HEK293 (cell line): Measurements from ENCODE around the gene POLE3.
"Not testable (repeated sequence)": the region's sequence is repeated elsewhere in the genome, so short reads cannot be mapped to it uniquely, and the experiment has no call there.

Source experiments
- KLF10 ChIP-seq: fragments of 450-650 bp; IDR thresholded peaks from 2 replicates; pipeline ENCODE4 v1.5.1; 2018; ENCODE audit warnings: missing biosample characterization, mild to moderate bottlenecking, missing genetic modification characterization
- REPIN1 ChIP-seq: fragments of 450-650 bp; formaldehyde crosslinking; IDR thresholded peaks from 2 replicates; pipeline ENCODE4 v1.5.1; 2017; ENCODE audit warnings: missing biosample characterization, missing genetic modification characterization, low read depth
- ZBTB1 ChIP-seq: fragments of 450-650 bp; formaldehyde crosslinking; IDR thresholded peaks from 2 replicates; pipeline ENCODE4 v1.5.1; 2016; ENCODE audit warnings: missing biosample characterization, missing genetic modification characterization
- ZBTB21 ChIP-seq: fragments of 450-650 bp; formaldehyde crosslinking; IDR thresholded peaks from 2 replicates; pipeline ENCODE4 v1.5.1; 2017; ENCODE audit warnings: missing biosample characterization, missing genetic modification characterization
- ZFP37 ChIP-seq: fragments of 450-650 bp; formaldehyde crosslinking; IDR thresholded peaks from 2 replicates; pipeline ENCODE4 v1.5.1; 2016; ENCODE audit warnings: missing biosample characterization, missing genetic modification characterization
- ZNF558 ChIP-seq: fragments of 450-650 bp; formaldehyde crosslinking; IDR thresholded peaks from 2 replicates; pipeline ENCODE4 v1.5.1; 2016; ENCODE audit warnings: missing biosample characterization, missing genetic modification characterization
- ZNF692 ChIP-seq: fragments of 450-650 bp; formaldehyde crosslinking; IDR thresholded peaks from 2 replicates; pipeline ENCODE4 v1.5.1; 2016; ENCODE audit warnings: missing biosample characterization, missing genetic modification characterization

GRCh38 chr9:113381441-113381840 lies 29.0 kb downstream of the POLE3 start:
- not testable (repeated sequence) for TF ChIP-seq KLF10 (tag by site-specific recombination); ZBTB1 (tag by site-specific recombination); ZNF558; ZNF692 (tag by site-specific recombination); ZBTB21 (tag by site-specific recombination); ZFP37 (tag by site-specific recombination); REPIN1 (tag by site-specific recombination)
